Effector memory CD8-positive, alpha-beta T cell (primary cell): ENCODE measurements around the gene ADGRL1.
A peak's percentile ranks its signal among the peaks of the same experiment; 100 is the strongest.

Experiments
- ATAC-seq: fragments of 150-1000 bp; cut with Tn5 transposase; replicated peaks from 2 replicates; pipeline ENCODE4 v1.10.0; 2021; ENCODE audit warnings: mild to moderate bottlenecking, moderate library complexity
- DNase-seq, 3 experiments: peaks; one replicate each; pipeline ENCODE4 v3.0.0; 2021
- H3K27ac Mint-ChIP-seq, 2 donors: one replicate each; pipeline ENCODE4 v1.8.0; 2022; ENCODE audit warnings: mild to moderate bottlenecking in 2 of 2, mixed read lengths in 2 of 2, moderate library complexity in 2 of 2
- H3K27me3 Mint-ChIP-seq, 2 donors: one replicate each; pipeline ENCODE4 v1.8.0; 2022; ENCODE audit warnings: mixed read lengths in 2 of 2
- H3K36me3 Mint-ChIP-seq: one replicate; pipeline ENCODE4 v1.8.0; 2022; ENCODE audit warnings: mild to moderate bottlenecking, moderate library complexity, mixed read lengths; ENCODE audit not compliant: insufficient read depth
- H3K4me1 Mint-ChIP-seq, 2 donors: one replicate each; pipeline ENCODE4 v1.8.0; 2022; ENCODE audit warnings: low read depth in 2 of 2, mixed read lengths in 2 of 2
- H3K4me3 Mint-ChIP-seq, 2 donors: one replicate each; pipeline ENCODE4 v1.8.0; 2022; ENCODE audit warnings: mild to moderate bottlenecking in 2 of 2, mixed read lengths in 2 of 2, moderate library complexity in 2 of 2
- H3K9me3 Mint-ChIP-seq, 2 donors: one replicate each; pipeline ENCODE4 v1.8.0; 2022; ENCODE audit warnings: mixed read lengths in 2 of 2

The ADGRL1 gene

DNA sequence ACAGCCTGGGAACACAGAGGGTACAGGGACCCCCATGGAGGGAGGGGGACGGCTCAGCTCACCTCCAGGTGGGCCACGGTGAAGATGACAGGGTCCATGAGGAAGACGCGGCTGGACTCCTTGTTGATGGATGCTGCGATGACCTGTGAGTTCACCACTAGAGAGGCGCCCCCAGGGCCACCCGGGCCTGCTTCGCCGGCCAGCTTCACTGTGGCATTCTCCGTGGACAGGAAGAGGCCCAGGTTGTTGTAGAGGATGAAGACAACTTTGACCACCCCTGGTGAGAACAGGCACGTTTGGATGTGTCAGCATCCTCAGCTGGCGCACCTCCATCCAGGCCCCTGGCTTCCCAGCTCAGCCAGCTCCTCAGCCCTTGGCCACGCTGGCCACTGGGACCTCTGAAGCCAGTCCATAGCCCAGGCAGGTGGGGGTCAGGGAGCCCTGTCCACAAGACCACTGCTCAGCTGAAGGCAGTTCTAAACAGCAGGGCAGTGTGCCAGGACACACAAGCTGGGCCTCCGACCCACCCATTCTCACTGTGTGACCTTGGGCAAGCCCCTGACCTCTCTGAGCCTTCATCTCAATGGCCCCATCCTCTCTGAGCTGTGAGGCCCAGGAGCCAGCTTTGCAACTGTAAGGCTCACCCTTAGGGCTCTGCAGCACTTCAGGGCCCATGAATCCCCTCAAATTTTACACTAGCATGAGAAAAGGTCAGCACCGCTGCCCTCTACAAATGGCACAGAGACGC, 47.5 kb downstream of the ADGRL1 start:
- Mint-ChIP-seq H3K36me3 (peaks cover 3% of the 10 kb centered on the region), H3K9me3 (no peaks in the 10 kb centered on the region), H3K4me1 (peaks cover 0 to 3% of the 10 kb centered on the region in 2 donors), H3K27ac (peak overlapping the region in 1 of 2 donors; percentile 69), H3K4me3 (no peak overlapping the region), H3K27me3 (no peaks in the 10 kb centered on the region)
- ATAC-seq: no peak
- DNase-seq: no peak

- H3K27ac Mint-ChIP-seq: no peak overlapping the region
- ATAC-seq (no peak), DNase-seq (no peak)
- peaks cover 6% of the 10 kb centered on the region for H3K36me3 Mint-ChIP-seq
- no peaks in the 10 kb centered on the region for H3K9me3 Mint-ChIP-seq
- peaks cover 0 to 3% of the 10 kb centered on the region in 2 donors for H3K4me1 Mint-ChIP-seq
- no peak overlapping the region for H3K4me3 Mint-ChIP-seq
- H3K27me3 Mint-ChIP-seq: no peaks in the 10 kb centered on the region
These were observed 48.8 kb downstream of the ADGRL1 start for GRCh38 chr19:14156971-14157717.

GRCh38 chr19:14156122-14156521, 49.8 kb downstream of the ADGRL1 start:
- no peak for DNase-seq
- peaks cover 6% of the 10 kb centered on the region for H3K36me3 Mint-ChIP-seq
- ATAC-seq: no peak

GRCh38 chr19:14155371-14155770, 50.6 kb downstream of the ADGRL1 start:
- ATAC-seq (no peak), DNase-seq (no peak)
- Mint-ChIP-seq H3K36me3 (peaks cover 6% of the 10 kb centered on the region), H3K9me3 (no peaks in the 10 kb centered on the region), H3K4me3 (no peak overlapping the region), H3K27ac (no peak overlapping the region), H3K4me1 (peaks cover 0 to 2% of the 10 kb centered on the region in 2 donors), H3K27me3 (no peaks in the 10 kb centered on the region)

More at GRCh38 chr19:14156122-14156521, 49.8 kb downstream of the ADGRL1 start:
- Mint-ChIP-seq H3K27ac (no peak overlapping the region), H3K4me3 (no peak overlapping the region), H3K4me1 (peaks cover 0 to 3% of the 10 kb centered on the region in 2 donors), H3K9me3 (no peaks in the 10 kb centered on the region), H3K27me3 (no peaks in the 10 kb centered on the region)

DNA sequence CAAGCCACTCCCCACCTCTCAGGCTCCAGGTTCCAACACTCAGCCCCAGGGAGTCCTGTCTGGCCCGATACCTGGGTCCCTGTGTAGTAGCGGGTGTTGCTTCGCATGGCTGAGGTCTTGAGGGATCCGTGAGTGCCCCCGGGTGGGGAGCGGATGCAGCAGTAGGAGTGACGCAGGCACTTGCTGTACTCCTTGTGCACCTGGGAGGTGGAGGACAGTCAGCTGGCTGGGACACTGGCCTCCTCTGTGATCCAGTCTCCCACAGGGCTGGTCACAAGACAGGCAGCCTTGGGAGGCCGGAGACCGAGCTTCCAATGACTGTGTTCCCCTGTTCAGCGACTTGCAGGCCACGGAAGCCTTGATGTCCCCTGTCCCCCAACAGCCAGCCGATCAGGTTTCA, 53.3 kb downstream of the ADGRL1 start:
- no peaks in the 10 kb centered on the region for H3K9me3 Mint-ChIP-seq
- ATAC-seq: no peak
- no peak overlapping the region for H3K4me3 Mint-ChIP-seq
- H3K27me3 Mint-ChIP-seq: no peaks in the 10 kb centered on the region
- peaks cover 17% of the 10 kb centered on the region for H3K36me3 Mint-ChIP-seq
- H3K27ac Mint-ChIP-seq: peak overlapping the region in 1 of 2 donors; percentile 8
- peaks cover 18 to 23% of the 10 kb centered on the region in 2 donors for H3K4me1 Mint-ChIP-seq
- no peak for DNase-seq

DNA sequence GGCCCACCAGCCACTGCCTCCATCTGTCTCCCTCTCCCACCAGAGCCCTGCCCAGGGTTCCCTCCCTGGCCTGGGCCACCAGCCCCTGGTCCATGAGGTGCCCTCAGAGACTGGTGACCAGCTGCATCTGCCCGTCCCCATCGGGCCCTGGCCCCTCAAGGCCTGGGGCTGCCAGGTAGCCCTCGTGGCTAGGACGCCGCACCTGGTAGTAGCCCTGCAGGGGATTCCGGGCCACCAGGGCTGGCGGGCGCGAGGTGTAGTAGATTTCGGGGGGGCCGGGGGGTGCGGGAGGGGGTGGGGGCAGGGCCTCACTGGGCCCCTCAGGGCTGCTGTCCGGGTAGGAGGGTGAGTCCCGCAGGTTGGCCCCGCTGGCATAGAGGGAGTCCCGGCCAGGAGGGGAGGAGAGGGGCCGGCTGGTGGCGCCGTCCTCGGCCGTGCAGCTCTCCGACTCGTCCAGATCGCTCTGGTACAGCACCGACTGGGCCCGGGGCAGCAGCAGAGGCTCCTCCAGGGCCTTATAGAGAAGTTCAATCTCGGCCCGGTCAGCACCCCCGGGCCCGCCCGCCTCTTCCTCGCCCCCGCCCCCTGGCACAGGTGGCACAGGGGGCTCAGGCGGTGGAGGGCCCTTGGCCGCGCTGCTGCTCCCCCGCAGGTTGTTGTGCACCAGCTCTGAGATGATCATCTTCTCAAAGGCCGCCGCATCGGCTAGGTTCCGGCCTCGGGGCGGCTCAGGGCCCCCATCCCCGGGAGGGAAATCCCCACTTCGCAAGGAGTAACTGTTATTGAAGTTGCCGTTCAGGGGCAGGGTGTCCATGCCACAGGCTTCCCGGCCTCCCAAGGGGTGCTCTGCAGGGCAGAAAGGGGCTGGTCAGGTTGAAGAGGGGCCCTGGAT, 55.0 kb downstream of the ADGRL1 start:
- peak overlapping the region in 1 of 2 donors; percentile 85 for H3K4me3 Mint-ChIP-seq
- no peaks in the 10 kb centered on the region for H3K27me3 Mint-ChIP-seq
- peak overlapping the region in 1 of 2 donors; percentile 98 for H3K27ac Mint-ChIP-seq
- ATAC-seq (no peak), DNase-seq (no peak)
- peaks cover 18 to 23% of the 10 kb centered on the region in 2 donors for H3K4me1 Mint-ChIP-seq
- peaks cover 17% of the 10 kb centered on the region for H3K36me3 Mint-ChIP-seq
- H3K9me3 Mint-ChIP-seq: no peaks in the 10 kb centered on the region

GRCh38 chr19:14150041-14150769, 55.8 kb downstream of the ADGRL1 start:
- H3K9me3 Mint-ChIP-seq: no peaks in the 10 kb centered on the region

DNA sequence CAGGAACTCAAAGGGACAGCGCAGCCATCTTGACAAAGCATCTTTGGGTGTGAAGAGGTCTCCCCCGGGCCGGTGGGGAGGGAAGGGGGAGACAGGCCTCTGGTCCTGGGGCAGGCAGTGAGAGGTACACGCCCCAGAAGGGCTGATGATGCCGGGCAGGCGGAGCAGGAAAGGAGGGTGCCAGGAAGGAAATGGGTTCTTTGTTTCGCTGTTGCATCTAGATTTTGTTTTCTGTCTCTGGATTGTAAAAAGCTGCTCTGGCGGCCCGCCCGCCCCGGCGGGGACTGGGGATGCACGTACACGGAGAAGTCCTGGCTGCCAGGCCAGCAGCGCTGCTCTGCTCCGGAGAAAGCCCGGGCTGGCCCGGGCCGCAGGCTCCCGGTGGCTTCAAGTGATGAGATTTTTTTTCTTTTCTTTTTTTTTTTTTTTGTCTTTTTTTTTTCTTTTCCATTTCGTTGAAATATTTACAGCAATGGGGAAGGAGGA, 56.4 kb downstream of the ADGRL1 start:
- Mint-ChIP-seq H3K27me3 (no peaks in the 10 kb centered on the region), H3K4me1 (peaks cover 21 to 24% of the 10 kb centered on the region in 2 donors), H3K27ac (peak overlapping the region; percentile 97 to 98), H3K9me3 (no peaks in the 10 kb centered on the region), H3K4me3 (peak overlapping the region; percentile 82 to 85), H3K36me3 (peaks cover 17% of the 10 kb centered on the region)
- ATAC-seq: peak; percentile 90
- DNase-seq: peak; percentile 41 to 57 (median 44)

More at GRCh38 chr19:14150041-14150769, 55.8 kb downstream of the ADGRL1 start:
- H3K36me3 Mint-ChIP-seq: peaks cover 17% of the 10 kb centered on the region
- no peaks in the 10 kb centered on the region for H3K27me3 Mint-ChIP-seq
- DNase-seq (no peak), ATAC-seq (peak; percentile 13)
- peaks cover 23% of the 10 kb centered on the region in 2 donors for H3K4me1 Mint-ChIP-seq
- peak overlapping the region; percentile 82 to 85 for H3K4me3 Mint-ChIP-seq
- H3K27ac Mint-ChIP-seq: peak overlapping the region; percentile 97 to 98

DNA sequence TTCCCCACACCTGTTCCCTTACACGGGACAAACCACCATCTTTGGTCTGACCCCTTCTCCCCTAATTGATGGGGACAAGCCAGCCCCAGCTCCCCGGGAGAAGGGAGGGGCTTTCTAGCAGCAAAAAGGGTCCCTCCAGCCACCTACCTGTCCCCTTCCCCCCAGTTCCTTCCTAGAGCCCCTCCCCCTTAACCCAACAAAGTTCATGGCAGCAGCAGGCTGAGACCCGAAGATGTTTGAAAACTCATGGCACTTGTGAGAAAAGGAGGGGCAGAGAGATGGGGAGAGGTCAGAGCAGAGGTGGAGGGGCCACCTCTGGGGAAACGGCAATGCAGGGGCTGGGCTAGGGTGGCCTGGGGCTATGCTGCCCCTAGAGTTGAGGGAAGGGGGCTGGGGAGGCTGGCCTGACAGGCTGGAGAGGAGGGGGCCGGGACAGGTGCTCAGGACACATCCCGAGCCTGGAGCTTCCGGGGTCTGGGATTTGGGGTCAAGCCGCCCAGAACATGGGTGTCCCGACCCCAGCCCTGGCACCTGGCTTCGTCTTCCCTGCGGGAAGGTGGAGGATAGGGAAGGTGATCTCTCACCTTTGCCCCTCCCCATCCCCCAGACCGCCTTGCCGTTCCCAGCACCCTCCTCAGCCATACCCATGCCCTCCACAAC, 57.1 kb downstream of the ADGRL1 start:
- no peaks in the 10 kb centered on the region for H3K27me3 Mint-ChIP-seq
- no peak for DNase-seq
- H3K36me3 Mint-ChIP-seq: peaks cover 17% of the 10 kb centered on the region
- peaks cover 21 to 24% of the 10 kb centered on the region in 2 donors for H3K4me1 Mint-ChIP-seq
- no peaks in the 10 kb centered on the region for H3K9me3 Mint-ChIP-seq
- peak overlapping the region; percentile 82 to 85 for H3K4me3 Mint-ChIP-seq
- ATAC-seq: no peak
- peak overlapping the region; percentile 97 to 98 for H3K27ac Mint-ChIP-seq

- DNase-seq: peak; percentile 39 to 45 (median 42)
- H3K4me1 Mint-ChIP-seq: peaks cover 21 to 24% of the 10 kb centered on the region in 2 donors
- H3K4me3 Mint-ChIP-seq: peak overlapping the region; percentile 82 to 85
- no peaks in the 10 kb centered on the region for H3K9me3 Mint-ChIP-seq
- peak; percentile 59 for ATAC-seq
- peaks cover 16% of the 10 kb centered on the region for H3K36me3 Mint-ChIP-seq
- H3K27ac Mint-ChIP-seq: peak overlapping the region; percentile 97 to 98
- no peaks in the 10 kb centered on the region for H3K27me3 Mint-ChIP-seq
These were observed 58.0 kb downstream of the ADGRL1 start for GRCh38 chr19:14147797-14148605.

GRCh38 chr19:14146789-14147216, 59.2 kb downstream of the ADGRL1 start:
- Mint-ChIP-seq H3K9me3 (no peaks in the 10 kb centered on the region), H3K4me1 (peaks cover 21 to 30% of the 10 kb centered on the region in 2 donors), H3K27me3 (no peaks in the 10 kb centered on the region), H3K27ac (no peak overlapping the region), H3K4me3 (no peak overlapping the region), H3K36me3 (peaks cover 14% of the 10 kb centered on the region)
- no peak for DNase-seq
- no peak for ATAC-seq
